GM12875 (cell line): ENCODE data around the gene ISLR.
"Not testable (repeated sequence)": the region's sequence is repeated elsewhere in the genome, so short reads cannot be mapped to it uniquely, and the experiment has no call there.

Experiments used
- H3K4me3 ChIP-seq: one replicate; pipeline ENCODE4 v1.5.1; 2011; ENCODE audit warnings: low read depth, low read length, control low read depth
- CTCF ChIP-seq: IDR thresholded peaks from 2 replicates; pipeline ENCODE4 v1.5.1; 2011; ENCODE audit warnings: low read depth, mild to moderate bottlenecking, control low read depth, inconsistent platforms, low read length, moderate library complexity, borderline replicate concordance; ENCODE audit not compliant: insufficient read depth

The ISLR gene

GRCh38 chr15:74156678-74157411, 16.7 kb upstream of the ISLR start:
- TF ChIP-seq CTCF, result no peak
- H3K4me3 ChIP-seq, result no peak overlapping the region

- no peak for TF ChIP-seq CTCF
- no peak overlapping the region for H3K4me3 ChIP-seq
These were observed 15.4 kb upstream of the ISLR start for GRCh38 chr15:74157868-74158827.

GRCh38 chr15:74158855-74159650, 14.5 kb upstream of the ISLR start:
- no peak overlapping the region for H3K4me3 ChIP-seq
- TF ChIP-seq CTCF, result no peak

GRCh38 chr15:74159773-74160172, 13.7 kb upstream of the ISLR start:
- H3K4me3 ChIP-seq, result no peak overlapping the region
- TF ChIP-seq CTCF, result no peak

GRCh38 chr15:74160390-74160789, 13.1 kb upstream of the ISLR start:
- H3K4me3 ChIP-seq, result not testable (repeated sequence)

GRCh38 chr15:74162195-74162536, 11.3 kb upstream of the ISLR start:
- not testable (repeated sequence) for H3K4me3 ChIP-seq

GRCh38 chr15:74165461-74165860, 8.0 kb upstream of the ISLR start:
- no peak for TF ChIP-seq CTCF
- H3K4me3 ChIP-seq, result no peak overlapping the region
